Measurements from ENCODE around the gene CORO2A. TPM values are rescaled to one million over a fixed set of nuclear protein-coding genes. Genes with fewer than 3 reads are reported as not detected.

CORO2A gene
- total and polyA plus RNA-seq, 2 of the 13 experiments (the other 11 are each of a cell fraction or from before 2014, with no cell fraction given) = 14.4 to 15.3 TPM

- no TSS peak for BruUV-seq (replicated peaks)
- Histone ChIP-seq H2AFZ (ENCODE audit: low read length) (no peak overlapping the region), H4K20me1 (ENCODE audit: insufficient read depth, low read length) (no peaks in the 10 kb centered on the region), H3K4me1 (ENCODE audit: insufficient read depth, low read length) (peaks cover 41% of the 10 kb centered on the region), H3K36me3 (replicated peaks in 1 of 2; ENCODE audit: control insufficient read depth in 1 of 2, insufficient read depth in 2 of 2, low read length in 2 of 2) (peaks cover 5 to 25% of the 10 kb centered on the region in 2 experiments; a peak in 4 of 5 replicates), H3K4me2 (ENCODE audit: low read depth, low read length) (no peak overlapping the region), H3K79me2 (ENCODE audit: insufficient read depth, low read length) (peaks cover 7% of the 10 kb centered on the region), H3K9me3 (ENCODE audit: low read length) (no peaks in the 10 kb centered on the region), H3K27ac (ENCODE audit: extremely low read length, insufficient read depth, low read length) (no peak overlapping the region), H3K4me3 (replicated peaks in 1 of 3; ENCODE audit: insufficient read depth in 1 of 3, low read depth in 2 of 3, low read length in 3 of 3) (no peak overlapping the region), H3K9ac (ENCODE audit: insufficient read depth, low read depth, low read length) (no peak overlapping the region), H3K27me3 (ENCODE audit: control insufficient read depth in 1 of 2, insufficient read depth in 2 of 2, low read length in 2 of 2) (no peaks in the 10 kb centered on the region)
- DNase-seq (ENCODE audit: low spot score) = no peak
- TF ChIP-seq ZNF556 (CRISPR knock-in tag; IDR thresholded peaks at IDR 0.05; ENCODE audit: borderline replicate concordance) (no peak), TEAD2 (CRISPR knock-in tag; IDR thresholded peaks at IDR 0.05) (no peak), GTF2F1 (IDR thresholded peaks at IDR 0.05; ENCODE audit: low read length) (no peak), REPIN1 (CRISPR knock-in tag; IDR thresholded peaks at IDR 0.05; ENCODE audit: borderline replicate concordance, low read depth) (no peak), YY1 (IDR thresholded peaks at IDR 0.05; ENCODE audit: insufficient read depth, insufficient replicate concordance, low read depth, low read length) (no peak), ZNF687 (CRISPR knock-in tag; IDR thresholded peaks at IDR 0.05) (0 out of 2 replicates have a peak, but pooled peaks have one; percentile 13), ZBTB3 (CRISPR knock-in tag; IDR thresholded peaks at IDR 0.05; ENCODE audit: borderline replicate concordance, low read depth) (no peak), TRIM24 (CRISPR knock-in tag; IDR thresholded peaks at IDR 0.05) (no peak), ZNF282 (IDR thresholded peaks at IDR 0.05; ENCODE audit: partially characterized antibody) (no peak)
- WGBS (ENCODE audit: low lambda C conversion rate) = 96% methylated on average over 10 of the region's 10 CpGs
- ATAC-seq = no peak
- FAIRE-seq = no peak
- intact Hi-C loops (cut with micrococcal nuclease; ENCODE audit: unreplicated experiment) (no loop called here), in situ Hi-C loops (cut with HindIII; ENCODE audit: extremely low pct_ligation_motif_present, low pct_unique_long_range_greater_than_20kb) (no loop called here)
- POLR2A ChIA-PET = interaction anchor here (1.9 kb wide), 1 partner anchor 38 kb away, joined by 5 read pairs; the partner anchor contains the start of gene TRIM14
- CTCF ChIA-PET (ENCODE audit: low intra/inter-chr PET ratio, low total read pairs) = no interaction called here
Measured at GRCh38 chr9:98157372-98157771, 35.1 kb downstream of the CORO2A start.

All from HepG2 (cell line).